Endothelial cell of umbilical vein (primary cell): ENCODE measurements around the gene SGCE. TPM values are rescaled to one million over a fixed set of nuclear protein-coding genes. Genes with fewer than 3 reads are reported as not detected.

Experiments used
- BruUV-seq: library from RNA; stranded (reverse); fragments of 400-500 nt; replicated peaks from 2 replicates; lab custom pipeline; 2021; lab: Mats Ljungman, UMichigan
- CTCF ChIA-PET: fragments of 300-600, 350-600 bp; sonication (Branson Sonifier 250); formaldehyde crosslinking; loops from one replicate; lab custom pipeline; 2021; ENCODE audit warnings: antibody characterized with exemption, inconsistent platforms; lab: Charles Lee
- POLR2A ChIA-PET: fragments of 300-600, 350-600 bp; sonication (Branson Sonifier 250); formaldehyde crosslinking; loops from one replicate; lab custom pipeline; 2021; ENCODE audit warnings: antibody characterized with exemption, inconsistent platforms; lab: Charles Lee
- DNase-seq: peaks from one replicate; pipeline ENCODE4 v3.0.0-alpha.2; 2011; ENCODE audit warnings: low read depth, low spot score
- FAIRE-seq: peaks from 2 replicates; lab custom pipeline; 2011; peaks lifted over from hg19 to GRCh38; lab: Jason Lieb, UNC
- H2AFZ ChIP-seq: 2 replicates; pipeline ENCODE4 v1.6.0; 2012; ENCODE audit warnings: low read depth, low read length, control low read depth, inconsistent platforms
- H3K27ac ChIP-seq: 2 replicates; pipeline ENCODE4 v1.5.1; 2011; ENCODE audit warnings: low read depth, mild to moderate bottlenecking, control low read depth, low read length, moderate library complexity; ENCODE audit not compliant: insufficient read depth
- H3K27me3 ChIP-seq, 2 experiments: 2 replicates each; pipeline versions ENCODE4 v1.6.0 to v1.6.1; 2011; ENCODE audit warnings: low read length in 2 of 2, mixed read lengths in 1 of 2; ENCODE audit not compliant: control insufficient read depth in 2 of 2, insufficient read depth in 2 of 2
- H3K36me3 ChIP-seq, 2 experiments: 2 replicates in 1 of 2; 3 replicates in 1 of 2; pipeline ENCODE4 v1.5.1; 2011; ENCODE audit warnings: low read length in 2 of 2, mild to moderate bottlenecking in 1 of 2, moderate library complexity in 1 of 2; ENCODE audit not compliant: control insufficient read depth in 2 of 2, insufficient read depth in 2 of 2; ENCODE audit errors: extremely low read depth in 1 of 2
- H3K4me1 ChIP-seq: 3 replicates; pipeline ENCODE4 v1.5.1; 2011; ENCODE audit warnings: mild to moderate bottlenecking, low read length; ENCODE audit not compliant: control insufficient read depth, insufficient read depth; ENCODE audit errors: extremely low read depth
- H3K4me2 ChIP-seq: 2 replicates; pipeline ENCODE4 v1.6.1; 2011; ENCODE audit warnings: low read length, control low read depth, mixed read lengths; ENCODE audit not compliant: insufficient read depth
- H3K4me3 ChIP-seq, 3 experiments: fragments of 200-600 bp in 1 of 3; sonication (generic), shearing (Covaris generic) in 1 of 3; replicated peaks in 1 of 3; 2 replicates each; pipeline ENCODE4 v1.5.1; 2011 to 2016; ENCODE audit warnings: control low read depth in 3 of 3, low read length in 3 of 3, mild to moderate bottlenecking in 2 of 3, inconsistent platforms in 1 of 3, low read depth in 1 of 3, moderate library complexity in 1 of 3; ENCODE audit not compliant: insufficient read depth in 1 of 3
- H3K79me2 ChIP-seq: 2 replicates; pipeline ENCODE4 v1.6.0; 2012; ENCODE audit warnings: low read length, inconsistent platforms; ENCODE audit not compliant: control insufficient read depth, insufficient read depth
- H3K9ac ChIP-seq: replicated peaks from 2 replicates; pipeline ENCODE3; 2011; ENCODE audit warnings: low read length, control low read depth; ENCODE audit not compliant: insufficient read depth; ENCODE audit errors: extremely low read depth
- H3K9me1 ChIP-seq: replicated peaks from 3 replicates; pipeline ENCODE4 v1.6.0; 2011; ENCODE audit warnings: mild to moderate bottlenecking, low read length; ENCODE audit not compliant: control insufficient read depth, insufficient read depth; ENCODE audit errors: extremely low read depth
- H3K9me3 ChIP-seq: replicated peaks from 2 replicates; pipeline ENCODE4 v1.5.1; 2012; ENCODE audit warnings: low read length, inconsistent platforms; ENCODE audit not compliant: control insufficient read depth, insufficient read depth
- H4K20me1 ChIP-seq: replicated peaks from 2 replicates; pipeline ENCODE3; 2011; ENCODE audit warnings: mild to moderate bottlenecking, low read length; ENCODE audit not compliant: control insufficient read depth, insufficient read depth; ENCODE audit errors: extremely low read depth
- CTCF ChIP-seq, 2 donors: IDR thresholded peaks; 1 replicate in 1 of 2; 2 replicates in 1 of 2; pipeline ENCODE4 v1.5.1; 2011; ENCODE audit warnings: low read length in 2 of 2, mild to moderate bottlenecking in 2 of 2, moderate library complexity in 2 of 2, control low read depth in 1 of 2, inconsistent platforms in 1 of 2, low read depth in 1 of 2; ENCODE audit not compliant: insufficient read depth in 1 of 2; ENCODE audit errors: extremely low read depth in 1 of 2
- EZH2 ChIP-seq: IDR thresholded peaks from 2 replicates; pipeline ENCODE4 v1.6.1; 2012; ENCODE audit warnings: borderline replicate concordance, low read depth, mild to moderate bottlenecking, moderate library complexity, low read length, inconsistent platforms; ENCODE audit not compliant: severe bottlenecking
- FOS ChIP-seq: IDR thresholded peaks from 2 replicates; pipeline ENCODE4 v1.6.1; 2011; ENCODE audit warnings: mild to moderate bottlenecking, low read length, moderate library complexity, borderline replicate concordance; ENCODE audit not compliant: insufficient read depth
- GATA2 ChIP-seq: IDR thresholded peaks from 2 replicates; pipeline ENCODE4 v1.7.0; 2011; ENCODE audit warnings: low read depth, mild to moderate bottlenecking, moderate library complexity, mixed read lengths, low read length; ENCODE audit not compliant: insufficient read length, insufficient read depth
- JUN ChIP-seq: IDR thresholded peaks from 2 replicates; pipeline ENCODE4 v1.6.1; 2011; ENCODE audit warnings: borderline replicate concordance, low read depth; ENCODE audit not compliant: insufficient read length, insufficient read depth
- MAX ChIP-seq: IDR thresholded peaks from 2 replicates; pipeline ENCODE4 v1.6.1; 2011; ENCODE audit not compliant: insufficient read depth, insufficient read length
- MYC ChIP-seq: IDR thresholded peaks from one replicate; pipeline ENCODE4 v1.6.1; 2011; ENCODE audit warnings: mild to moderate bottlenecking, low read depth, low read length
- POLR2A ChIP-seq: IDR thresholded peaks from 2 replicates; pipeline ENCODE4 v1.6.1; 2012; ENCODE audit warnings: low read depth, mild to moderate bottlenecking, control low read depth, low read length
- POLR2AphosphoS5 ChIP-seq: IDR thresholded peaks from 2 replicates; pipeline ENCODE4 v1.6.1; 2012; ENCODE audit warnings: low read depth, mild to moderate bottlenecking, control low read depth, low read length, moderate library complexity; ENCODE audit not compliant: insufficient read depth
- dilution Hi-C: fragments of 300-500 bp; cut with MboI; formaldehyde crosslinking; loops from one replicate; pipeline ENCODE4 v1.15.0; 2019; ENCODE audit warnings: low sequenced_read_pairs; ENCODE audit not compliant: extremely low pct_ligation_motif_present
- intact Hi-C: fragments of 100-400 bp; cut with micrococcal nuclease; formaldehyde crosslinking; loops from one replicate; pipeline ENCODE4 v1.10.0; 2022
- polyA plus RNA-seq, 4 experiments: library from polyadenylated mRNA; depleted of rRNA in 3 of 4; stranded (reverse) in 3 of 4; unstranded in 1 of 4; fragments of >200 nt; gene quantifications; 2 replicates each; pipeline versions ENCODE4 v1.2.1 to v1.2.3, GENCODE V29; 2011 to 2012; ENCODE audit warnings: missing spikeins in 1 of 4
- total RNA-seq: library from RNA; stranded (reverse); gene quantifications from 2 replicates; pipeline ENCODE4 v1.2.3, GENCODE V29; 2021

The SGCE gene
- total and polyA plus RNA-seq, 2 donors (not counting 3 experiments of a cell fraction or from before 2014, with no cell fraction given), result 46.8 to 53.3 TPM

GRCh38 chr7:94575646-94576045 lies 80.3 kb downstream of the SGCE start:
- H3K27me3 ChIP-seq, result no peaks in the 10 kb centered on the region
- intact Hi-C loops, result no loop called here
- dilution Hi-C loops, result no loop called here
- no peak for DNase-seq
- no peaks in the 10 kb centered on the region for H3K9me3 ChIP-seq
- no peaks in the 10 kb centered on the region for H3K4me1 ChIP-seq
- no peaks in the 10 kb centered on the region for H3K79me2 ChIP-seq
- no TSS peak for BruUV-seq
- H3K27ac ChIP-seq, result no peak overlapping the region
- H3K9ac ChIP-seq, result no peak overlapping the region
- no peaks in the 10 kb centered on the region for H3K36me3 ChIP-seq
- H3K4me3 ChIP-seq, result no peak overlapping the region
- no peaks in the 10 kb centered on the region for H4K20me1 ChIP-seq
- ChIA-PET POLR2A (no interaction called here), CTCF (no interaction called here)
- no peaks in the 10 kb centered on the region for H3K9me1 ChIP-seq
- H2AFZ ChIP-seq, result no peak overlapping the region
- no peak for FAIRE-seq
- no peak overlapping the region for H3K4me2 ChIP-seq
- TF ChIP-seq MAX (no peak), FOS (no peak), MYC (no peak), EZH2 (no peak), GATA2 (no peak), POLR2A (no peak), CTCF (IDR thresholded peaks at IDR 0.05; ENCODE audit: extremely low read depth in 1 of 2, insufficient read depth in 1 of 2, low read depth in 1 of 2, low read length in 2 of 2) (no peak), POLR2AphosphoS5 (no peak), JUN (no peak)
